ENCODE results near the gene DBT.
A peak's percentile ranks its signal among the peaks of the same experiment; 100 is the strongest.
"Not testable (repeated sequence)": the region's sequence is repeated elsewhere in the genome, so short reads cannot be mapped to it uniquely, and the experiment has no call there.

DBT gene

GRCh38 chr1:100279358-100279923 is 29.8 kb upstream of the DBT start:
- DNase-seq (ENCODE audit: insufficient read length, low spot score) (no peak), FAIRE-seq (no peak)
- TF ChIP-seq POLR2A (IDR thresholded peaks at IDR 0.05; ENCODE audit: low read depth, low read length) (no peak), POLR2AphosphoS5 (IDR thresholded peaks at IDR 0.05; ENCODE audit: low read depth, low read length) (no peak), TAF1 (IDR thresholded peaks at IDR 0.05; ENCODE audit: low read depth, low read length) (no peak), PAX5 (IDR thresholded peaks at IDR 0.05; ENCODE audit: insufficient read depth, low read length, severe bottlenecking) (no peak), POU2F2 (IDR thresholded peaks at IDR 0.05; ENCODE audit: low read depth, low read length) (no peak), SPI1 (IDR thresholded peaks at IDR 0.05; ENCODE audit: low read depth, low read length) (no peak)

- no peak for FAIRE-seq
- TF ChIP-seq PAX5 (IDR thresholded peaks at IDR 0.05; ENCODE audit: insufficient read depth, low read length, severe bottlenecking) (no peak), SPI1 (IDR thresholded peaks at IDR 0.05; ENCODE audit: low read depth, low read length) (no peak), POU2F2 (IDR thresholded peaks at IDR 0.05; ENCODE audit: low read depth, low read length) (no peak), POLR2AphosphoS5 (IDR thresholded peaks at IDR 0.05; ENCODE audit: low read depth, low read length) (no peak), TAF1 (IDR thresholded peaks at IDR 0.05; ENCODE audit: low read depth, low read length) (no peak)
- no peak for DNase-seq (ENCODE audit: insufficient read length, low spot score)
Observed at GRCh38 chr1:100277866-100278265, 28.2 kb upstream of the DBT start.

DNA sequence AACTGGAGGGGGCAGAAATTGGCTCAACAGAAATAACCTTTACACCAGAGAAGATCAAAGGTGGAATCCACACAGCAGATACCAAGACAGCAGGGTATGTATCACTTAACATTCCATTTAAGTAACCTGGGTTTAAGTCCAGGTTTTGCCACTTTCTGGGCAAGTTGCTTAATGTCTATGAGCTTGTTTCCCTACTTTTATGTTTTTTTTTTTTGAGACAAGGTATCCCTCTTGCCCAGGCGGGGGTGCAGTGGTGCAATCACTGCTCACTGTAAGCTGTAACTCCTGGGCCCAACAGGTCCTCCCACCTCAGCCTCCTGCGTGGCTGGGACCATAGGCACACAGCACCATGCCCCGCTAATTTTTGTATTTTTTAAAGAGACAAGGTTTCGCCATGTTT is 18.6 kb upstream of the DBT start:
- no peak for TF ChIP-seq POLR2A (IDR thresholded peaks at IDR 0.05; ENCODE audit: low read depth, low read length)
- no peak for TF ChIP-seq PAX5 (IDR thresholded peaks at IDR 0.05; ENCODE audit: insufficient read depth, low read length, severe bottlenecking)
- no peak for TF ChIP-seq POU2F2 (IDR thresholded peaks at IDR 0.05; ENCODE audit: low read depth, low read length)
- no peak for TF ChIP-seq POLR2AphosphoS5 (IDR thresholded peaks at IDR 0.05; ENCODE audit: low read depth, low read length)
- no peak for TF ChIP-seq SPI1 (IDR thresholded peaks at IDR 0.05; ENCODE audit: low read depth, low read length)
- TF ChIP-seq TAF1 (IDR thresholded peaks at IDR 0.05; ENCODE audit: low read depth, low read length): no peak
- DNase-seq (ENCODE audit: insufficient read length, low spot score) (no peak), FAIRE-seq (no peak)

- FAIRE-seq (no peak), DNase-seq (ENCODE audit: insufficient read length, low spot score) (no peak)
- TF ChIP-seq SPI1 (IDR thresholded peaks at IDR 0.05; ENCODE audit: low read depth, low read length): no peak
- no peak for TF ChIP-seq POLR2A (IDR thresholded peaks at IDR 0.05; ENCODE audit: low read depth, low read length)
- no peak for TF ChIP-seq PAX5 (IDR thresholded peaks at IDR 0.05; ENCODE audit: insufficient read depth, low read length, severe bottlenecking)
- no peak for TF ChIP-seq POLR2AphosphoS5 (IDR thresholded peaks at IDR 0.05; ENCODE audit: low read depth, low read length)
- TF ChIP-seq TAF1 (IDR thresholded peaks at IDR 0.05; ENCODE audit: low read depth, low read length): no peak
Observed at GRCh38 chr1:100267284-100267683, 17.6 kb upstream of the DBT start.

DNA sequence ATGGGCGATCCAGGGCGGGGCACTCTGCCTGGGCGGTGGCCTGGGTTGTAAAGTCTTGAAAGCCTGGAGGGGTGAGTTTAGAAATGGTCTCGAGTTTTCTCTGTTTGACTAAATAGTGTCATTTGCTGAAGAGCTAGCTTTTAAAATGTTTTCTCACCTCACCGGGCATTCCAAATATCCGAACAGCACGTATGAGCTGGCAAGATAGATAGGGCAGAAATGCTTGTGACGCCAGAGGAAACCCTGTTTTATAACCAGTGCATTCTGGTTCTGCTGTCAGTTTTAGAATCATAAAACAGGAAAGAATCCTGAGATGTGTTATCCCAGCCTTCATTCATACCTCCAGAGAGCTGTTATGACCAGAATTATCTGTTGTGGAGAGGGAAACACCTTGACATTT is 17.1 kb upstream of the DBT start:
- DNase-seq (ENCODE audit: insufficient read length, low spot score) (no peak), FAIRE-seq (no peak)
- TF ChIP-seq SPI1 (IDR thresholded peaks at IDR 0.05; ENCODE audit: low read depth, low read length) (no peak), POLR2AphosphoS5 (IDR thresholded peaks at IDR 0.05; ENCODE audit: low read depth, low read length) (no peak), TAF1 (IDR thresholded peaks at IDR 0.05; ENCODE audit: low read depth, low read length) (no peak)

GRCh38 chr1:100265931-100266740 is 16.5 kb upstream of the DBT start, which contains the start of gene RTCA:
Gene RTCA (plus strand): TSS chr1:100266216. CDS start chr1:100266376, 160 bp downstream.
- DNase-seq (ENCODE audit: insufficient read length, low spot score) (peak; percentile 81), FAIRE-seq (peak; percentile 97)
- TF ChIP-seq PAX5 (IDR thresholded peaks at IDR 0.05; ENCODE audit: insufficient read depth, low read length, severe bottlenecking) (no peak), POU2F2 (IDR thresholded peaks at IDR 0.05; ENCODE audit: low read depth, low read length) (0 out of 2 replicates have a peak, but pooled peaks have one; percentile 11), POLR2A (IDR thresholded peaks at IDR 0.05; ENCODE audit: low read depth, low read length) (peak; percentile 56), TAF1 (IDR thresholded peaks at IDR 0.05; ENCODE audit: low read depth, low read length) (peak; percentile 48), SPI1 (IDR thresholded peaks at IDR 0.05; ENCODE audit: low read depth, low read length) (peak; percentile 58), POLR2AphosphoS5 (IDR thresholded peaks at IDR 0.05; ENCODE audit: low read depth, low read length) (peak; percentile 80)

- no peak for TF ChIP-seq TAF1 (IDR thresholded peaks at IDR 0.05; ENCODE audit: low read depth, low read length)
- TF ChIP-seq POU2F2 (IDR thresholded peaks at IDR 0.05; ENCODE audit: low read depth, low read length): no peak
- TF ChIP-seq POLR2AphosphoS5 (IDR thresholded peaks at IDR 0.05; ENCODE audit: low read depth, low read length): no peak
- no peak for TF ChIP-seq SPI1 (IDR thresholded peaks at IDR 0.05; ENCODE audit: low read depth, low read length)
- TF ChIP-seq PAX5 (IDR thresholded peaks at IDR 0.05; ENCODE audit: insufficient read depth, low read length, severe bottlenecking): no peak
- TF ChIP-seq POLR2A (IDR thresholded peaks at IDR 0.05; ENCODE audit: low read depth, low read length): no peak
- DNase-seq (ENCODE audit: insufficient read length, low spot score): no peak
- FAIRE-seq: no peak
Observed at GRCh38 chr1:100265562-100265930, 15.9 kb upstream of the DBT start.

GRCh38 chr1:100264081-100264480 is 14.4 kb upstream of the DBT start:
- FAIRE-seq; DNase-seq (ENCODE audit: insufficient read length, low spot score): not testable (repeated sequence)

DNA sequence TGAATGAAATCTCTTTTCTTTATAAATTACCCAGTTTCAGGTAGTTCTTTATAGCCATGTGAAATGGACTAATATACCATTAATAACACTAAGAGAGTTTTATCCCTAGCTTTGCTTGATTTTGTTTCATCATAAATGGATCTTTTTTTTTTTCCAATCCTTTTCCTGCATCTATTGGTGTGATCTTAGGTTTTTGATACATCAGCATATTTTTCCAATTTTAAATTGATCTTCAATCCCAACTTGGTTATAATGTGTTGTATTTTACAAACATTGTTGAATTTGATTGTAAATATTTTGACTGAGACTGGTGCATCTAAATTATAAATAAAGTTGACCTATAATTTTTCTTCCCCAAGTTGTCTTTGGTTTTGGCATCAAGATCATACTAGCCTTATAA is 12.1 kb upstream of the DBT start:
- FAIRE-seq: no peak
- DNase-seq (ENCODE audit: insufficient read length, low spot score): no peak
- TF ChIP-seq SPI1 (IDR thresholded peaks at IDR 0.05; ENCODE audit: low read depth, low read length): no peak
- TF ChIP-seq TAF1 (IDR thresholded peaks at IDR 0.05; ENCODE audit: low read depth, low read length): no peak
- no peak for TF ChIP-seq POLR2A (IDR thresholded peaks at IDR 0.05; ENCODE audit: low read depth, low read length)
- no peak for TF ChIP-seq PAX5 (IDR thresholded peaks at IDR 0.05; ENCODE audit: insufficient read depth, low read length, severe bottlenecking)
- no peak for TF ChIP-seq POLR2AphosphoS5 (IDR thresholded peaks at IDR 0.05; ENCODE audit: low read depth, low read length)
- TF ChIP-seq POU2F2 (IDR thresholded peaks at IDR 0.05; ENCODE audit: low read depth, low read length): no peak

- not testable (repeated sequence) for DNase-seq (ENCODE audit: insufficient read length, low spot score); FAIRE-seq
Observed at GRCh38 chr1:100258427-100258826, 8.8 kb upstream of the DBT start.

GRCh38 chr1:100256273-100256672 is 6.6 kb upstream of the DBT start:
- DNase-seq (ENCODE audit: insufficient read length, low spot score); FAIRE-seq: not testable (repeated sequence)
